ENCODE results near the gene CCDC69.

DNA sequence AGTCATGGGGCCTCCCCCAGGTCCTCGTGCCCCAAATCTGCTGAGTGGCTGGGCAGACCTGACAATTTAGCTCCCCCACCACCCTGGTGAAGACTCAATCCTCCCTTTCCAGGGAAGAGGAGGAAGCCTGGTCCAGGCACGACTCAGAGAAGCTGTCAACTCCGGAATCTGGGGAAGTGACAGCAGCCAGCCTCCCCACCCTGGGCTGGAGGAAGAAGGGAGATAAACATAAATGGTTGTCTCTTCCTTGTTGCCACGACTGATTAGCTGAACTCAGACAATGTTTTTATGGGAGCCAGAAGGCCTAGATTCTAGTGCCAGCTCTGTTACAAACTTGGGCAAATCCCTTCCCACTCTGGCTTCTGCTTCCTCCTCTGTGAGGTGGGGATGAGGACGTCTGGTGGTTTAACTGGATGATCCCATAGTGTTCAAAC lies 15.4 kb downstream of the CCDC69 start:
- TF ChIP-seq, protein P1, sequence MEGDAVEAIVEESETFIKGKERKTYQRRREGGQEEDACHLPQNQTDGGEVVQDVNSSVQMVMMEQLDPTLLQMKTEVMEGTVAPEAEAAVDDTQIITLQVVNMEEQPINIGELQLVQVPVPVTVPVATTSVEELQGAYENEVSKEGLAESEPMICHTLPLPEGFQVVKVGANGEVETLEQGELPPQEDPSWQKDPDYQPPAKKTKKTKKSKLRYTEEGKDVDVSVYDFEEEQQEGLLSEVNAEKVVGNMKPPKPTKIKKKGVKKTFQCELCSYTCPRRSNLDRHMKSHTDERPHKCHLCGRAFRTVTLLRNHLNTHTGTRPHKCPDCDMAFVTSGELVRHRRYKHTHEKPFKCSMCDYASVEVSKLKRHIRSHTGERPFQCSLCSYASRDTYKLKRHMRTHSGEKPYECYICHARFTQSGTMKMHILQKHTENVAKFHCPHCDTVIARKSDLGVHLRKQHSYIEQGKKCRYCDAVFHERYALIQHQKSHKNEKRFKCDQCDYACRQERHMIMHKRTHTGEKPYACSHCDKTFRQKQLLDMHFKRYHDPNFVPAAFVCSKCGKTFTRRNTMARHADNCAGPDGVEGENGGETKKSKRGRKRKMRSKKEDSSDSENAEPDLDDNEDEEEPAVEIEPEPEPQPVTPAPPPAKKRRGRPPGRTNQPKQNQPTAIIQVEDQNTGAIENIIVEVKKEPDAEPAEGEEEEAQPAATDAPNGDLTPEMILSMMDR (IDR thresholded peaks at IDR 0.05): no peak
- TF ChIP-seq POLR2A (IDR thresholded peaks at IDR 0.05): no peak

All from body of pancreas (tissue), 4 donors.